Sigmoid colon (tissue), 4 donors: ENCODE data around the gene RAB4B.

Experiments used
- CTCF ChIP-seq, 4 experiments: fragments of 450-650 bp in 3 of 4; fragments of 200-600 bp in 1 of 4; IDR thresholded peaks; one replicate each; pipeline ENCODE4 v1.5.1; 2016 to 2019; ENCODE audit warnings: antibody characterized with exemption in 4 of 4, mild to moderate bottlenecking in 3 of 4, moderate library complexity in 2 of 4
- POLR2A ChIP-seq, 2 donors: fragments of 450-650 bp; IDR thresholded peaks; one replicate each; pipeline ENCODE4 v1.6.1; 2016; ENCODE audit warnings: antibody characterized with exemption in 2 of 2, mild to moderate bottlenecking in 2 of 2, moderate library complexity in 2 of 2
- POLR2AphosphoS5 ChIP-seq, 4 donors: sonication (generic); formaldehyde crosslinking; IDR thresholded peaks; one replicate each; pipeline ENCODE4 v1.6.1; 2017; ENCODE audit warnings: antibody characterized with exemption in 4 of 4

DNA sequence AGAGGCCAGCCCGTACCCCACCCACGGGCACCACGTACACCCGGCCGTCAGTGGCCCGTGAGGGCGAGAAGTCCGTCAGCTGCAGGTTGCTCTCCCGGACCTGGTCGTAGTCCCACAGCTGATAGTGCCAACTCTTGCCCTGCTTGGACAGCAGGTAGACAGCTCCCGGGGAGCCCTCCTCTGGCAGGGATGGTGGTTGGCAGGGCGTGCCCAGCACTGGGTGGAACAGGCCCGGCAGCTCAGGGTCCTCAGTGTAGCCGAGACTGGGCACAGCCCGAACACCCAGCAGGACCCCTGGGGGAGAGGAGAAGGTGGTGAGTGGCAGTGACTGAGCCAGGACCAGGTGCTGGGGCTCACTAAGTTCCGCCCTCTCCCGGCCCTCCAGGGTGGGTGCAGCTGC, 35.6 kb upstream of the RAB4B start:
- no peak for TF ChIP-seq CTCF (IDR thresholded peaks at IDR 0.05)
- no peak for TF ChIP-seq POLR2AphosphoS5 (IDR thresholded peaks at IDR 0.05)
- no peak for TF ChIP-seq POLR2A (IDR thresholded peaks at IDR 0.05)
